Pancreas (tissue), 10 donors: Measurements from ENCODE around the gene ITIH2. TPM values are rescaled to one million over a fixed set of nuclear protein-coding genes. Genes with fewer than 3 reads are reported as not detected.

Experiments used
- ATAC-seq, 4 donors: fragments of 200-7000 bp; cut with Tn5 transposase; one replicate each; pipeline versions ENCODE4 v1.8.0 to v1.9.1; 2020; ENCODE audit warnings: mild to moderate bottlenecking in 4 of 4, moderate library complexity in 4 of 4
- DNase-seq, 6 donors: peaks; one replicate each; pipeline ENCODE4 v3.0.0-alpha.2; 2020
- FAIRE-seq: peaks from 2 replicates; lab custom pipeline; 2012; peaks lifted over from hg19 to GRCh38; lab: Jason Lieb, UNC
- H3K27ac ChIP-seq, 4 donors: fragments of 200-600 bp; sonication (generic); 1 replicate in 3 of 4; 2 replicates in 1 of 4; pipeline versions ENCODE4 v1.5.0 to v1.8.0; 2020
- H3K27me3 ChIP-seq, 4 donors: fragments of 200-600 bp; one replicate each; pipeline ENCODE4 v1.8.0; 2021
- H3K36me3 ChIP-seq, 3 donors: fragments of 200-600 bp; sonication (generic) in 1 of 3; one replicate each; pipeline versions ENCODE4 v1.5.0 to v1.8.0; 2020 to 2021
- H3K4me1 ChIP-seq, 3 donors: fragments of 200-600 bp; one replicate each; pipeline ENCODE4 v1.8.0; 2021
- H3K4me3 ChIP-seq, 4 donors: fragments of 200-600 bp; sonication (generic) in 2 of 4; one replicate each; pipeline versions ENCODE4 v1.5.0 to v1.8.0; 2020 to 2021
- H3K9me3 ChIP-seq, 4 donors: fragments of 200-600 bp; one replicate each; pipeline ENCODE4 v1.8.0; 2021
- WGBS, 2 donors: extraction: QIAGEN DNeasy Blood & Tissue Kit; methylation state at CpG; one replicate each; pipeline ENCODE4 v1.1.7; 2013; 5-methylcytosine and 5-hydroxymethylcytosine counted together
- intact Hi-C, 3 donors: fragments of 100-400 bp; cut with DNase I; formaldehyde crosslinking; loops; one replicate each; pipeline versions ENCODE4 v1.11.1 to v1.14.2; 2022
- polyA plus RNA-seq, 2 donors: library from polyadenylated mRNA; stranded (reverse); fragments of 200-250 nt; gene quantifications; one replicate each; pipeline ENCODE4 v1.2.3, GENCODE V29; 2013
- total RNA-seq, 6 donors: library from RNA; stranded (reverse); fragmentation: NEBNext Ultra II Directional in 4 of 6; extraction: Animal tissue kit (Norgen Biotek cat#: 25700) in 4 of 6; gene quantifications; one replicate each; pipeline versions ENCODE4 v1.2.1 to v1.2.4, GENCODE V29; 2021 to 2023
- TF ChIP-seq, protein P1 (sequence below), 4 donors: fragments of 200-600 bp; sonication (generic) in 3 of 4; IDR thresholded peaks; one replicate each; pipeline versions ENCODE4 v1.5.0 to v1.8.0; 2021; ENCODE audit warnings: antibody characterized with exemption in 4 of 4
- donor health status: healthy with polysubstance abuse.
- donor health status: DM: no; HTN: no; CAD: no; lungs with moderate emphysema.
- donor health status: DM: no; HTN: no; CAD: no.
- donor health status: control.
- donor health status: control.
- donor health status: Bipolar disorder and iron deficiency.
- donor health status: DM: yes; HTN: yes; CAD: no.
- donor health status: DM: no; HTN: no; CAD: no.
- donor health status: DM: no; HTN: no; CAD: no.
- donor health status: DM: yes; HTN: yes; CAD: no.

ITIH2 gene
- total and polyA plus RNA-seq, 8 donors: 0.14 to 1.8 (median 0.98) TPM; not detected in 3

DNA sequence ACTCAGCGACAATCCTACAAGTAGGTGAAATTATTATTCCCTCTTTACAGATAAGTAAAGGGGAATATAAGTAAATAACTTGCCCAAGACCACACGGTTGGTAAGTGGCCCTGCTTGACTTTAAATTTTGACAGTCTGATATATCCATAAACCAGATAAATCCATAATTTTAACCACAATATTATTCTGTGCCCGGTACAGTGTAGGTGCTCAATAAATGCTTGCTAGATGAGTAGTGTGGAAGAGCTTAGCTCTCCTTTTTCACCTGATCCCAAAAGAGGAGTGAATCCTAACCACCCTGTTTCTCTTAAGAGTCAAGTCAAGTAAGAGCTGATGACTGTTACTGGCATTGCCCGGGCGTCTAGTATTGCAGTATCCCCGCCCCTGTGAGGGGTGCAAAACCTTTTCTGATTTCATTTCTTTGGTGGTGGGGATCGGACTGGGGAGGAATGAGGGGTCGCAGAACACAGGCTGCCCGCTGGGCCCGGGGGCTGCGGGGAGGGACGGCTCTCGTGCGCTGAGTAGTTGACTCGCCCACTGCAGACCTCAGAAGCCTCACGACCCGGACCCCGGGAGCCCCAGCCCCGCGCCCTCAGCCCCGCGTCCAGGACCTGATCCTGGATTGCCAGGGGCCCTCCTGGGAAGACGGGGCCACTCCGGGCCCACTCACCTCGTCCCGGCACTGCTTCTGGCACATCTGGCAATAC, 84.2 kb downstream of the ITIH2 start:
- WGBS, 2 donors: 1 to 2% methylated on average over 26 of the region's 26 CpGs
- ATAC-seq (peak; percentile 5 to 24 (median 14)), FAIRE-seq (no peak), DNase-seq (no peak)
- Histone ChIP-seq H3K9me3 (no peaks in the 10 kb centered on the region), H3K4me3 (peak overlapping the region; percentile 66 to 99 (median 92)), H3K27me3 (no peaks in the 10 kb centered on the region), H3K36me3 (no peaks in the 10 kb centered on the region), H3K27ac (peak overlapping the region in 3 of 4 donors; percentile 40 to 91 (median 79)), H3K4me1 (peaks cover 10 to 28% (median 25%) of the 10 kb centered on the region in 3 donors)
- intact Hi-C loops: no loop called here
- TF ChIP-seq, protein P1, sequence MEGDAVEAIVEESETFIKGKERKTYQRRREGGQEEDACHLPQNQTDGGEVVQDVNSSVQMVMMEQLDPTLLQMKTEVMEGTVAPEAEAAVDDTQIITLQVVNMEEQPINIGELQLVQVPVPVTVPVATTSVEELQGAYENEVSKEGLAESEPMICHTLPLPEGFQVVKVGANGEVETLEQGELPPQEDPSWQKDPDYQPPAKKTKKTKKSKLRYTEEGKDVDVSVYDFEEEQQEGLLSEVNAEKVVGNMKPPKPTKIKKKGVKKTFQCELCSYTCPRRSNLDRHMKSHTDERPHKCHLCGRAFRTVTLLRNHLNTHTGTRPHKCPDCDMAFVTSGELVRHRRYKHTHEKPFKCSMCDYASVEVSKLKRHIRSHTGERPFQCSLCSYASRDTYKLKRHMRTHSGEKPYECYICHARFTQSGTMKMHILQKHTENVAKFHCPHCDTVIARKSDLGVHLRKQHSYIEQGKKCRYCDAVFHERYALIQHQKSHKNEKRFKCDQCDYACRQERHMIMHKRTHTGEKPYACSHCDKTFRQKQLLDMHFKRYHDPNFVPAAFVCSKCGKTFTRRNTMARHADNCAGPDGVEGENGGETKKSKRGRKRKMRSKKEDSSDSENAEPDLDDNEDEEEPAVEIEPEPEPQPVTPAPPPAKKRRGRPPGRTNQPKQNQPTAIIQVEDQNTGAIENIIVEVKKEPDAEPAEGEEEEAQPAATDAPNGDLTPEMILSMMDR (IDR thresholded peaks at IDR 0.05): no peak

DNA sequence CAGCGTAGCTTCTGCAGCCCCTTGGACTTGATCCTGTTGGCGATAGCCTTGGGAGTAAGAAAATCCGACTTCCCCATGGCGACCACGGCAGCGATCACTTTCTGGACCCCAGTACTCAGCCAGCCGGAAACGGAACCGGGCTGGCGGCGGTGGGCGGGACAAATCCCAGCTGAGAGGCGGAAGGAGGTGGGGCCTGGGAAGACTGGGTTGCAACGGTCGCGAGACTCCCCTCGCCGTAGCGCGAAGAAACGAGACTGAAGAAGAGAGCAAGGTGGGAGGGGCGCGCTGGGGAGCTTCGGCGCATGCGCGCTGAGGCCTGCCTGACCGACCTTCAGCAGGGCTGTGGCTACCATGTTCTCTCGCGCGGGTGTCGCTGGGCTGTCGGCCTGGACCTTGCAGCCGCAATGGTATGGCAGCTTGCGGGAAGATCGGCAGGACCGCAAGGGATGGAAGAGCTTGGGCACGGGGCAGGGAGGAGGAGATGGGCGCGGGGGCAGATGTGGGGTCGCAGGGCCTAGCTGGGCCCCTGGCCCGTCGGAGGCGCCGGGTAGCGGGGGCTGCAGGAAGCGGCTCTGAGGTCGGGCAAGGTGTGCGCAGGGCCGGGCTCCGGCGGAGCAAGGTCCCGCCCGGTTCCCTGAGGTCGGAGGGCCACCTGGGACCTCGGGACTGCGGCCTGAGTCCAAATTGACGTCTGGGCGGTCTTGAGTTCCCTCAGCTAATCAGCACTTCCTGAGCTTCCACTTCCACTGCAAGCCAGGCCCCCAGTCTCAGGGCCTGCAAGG, 84.9 kb downstream of the ITIH2 start, which contains the start of the genes ATP5F1C and KIN:
Gene ATP5F1C (plus strand): TSS at position 321 of the 782 bp plus-strand sequence. CDS start 31 bp downstream, at position 352.
Gene KIN (minus strand): TSS at position 137 of the 782 bp plus-strand sequence. CDS start 60 bp downstream, at position 77.
- H3K27me3 ChIP-seq: no peaks in the 10 kb centered on the region
- TF ChIP-seq, protein P1 (IDR thresholded peaks at IDR 0.05): no peak
- peak within 1 kb of the TSS; percentile 50 to 91 (median 72) for H3K27ac ChIP-seq
- intact Hi-C loops: no loop called here
- DNase-seq: peak; percentile 97 to 99 (median 98)
- ATAC-seq: peak; percentile 94 to 99 (median 97)
- peak within 1 kb of the TSS; percentile 66 to 99 (median 92) for H3K4me3 ChIP-seq
- no peaks in the 10 kb centered on the region for H3K9me3 ChIP-seq
- 1% methylated on average over 58 to 59 of the region's 59 CpGs for WGBS, 2 donors
- peaks cover 17 to 36% (median 27%) of the 10 kb centered on the region in 3 donors for H3K4me1 ChIP-seq
- peak; percentile 82 for FAIRE-seq
- H3K36me3 ChIP-seq: no peaks in the 10 kb centered on the region

DNA sequence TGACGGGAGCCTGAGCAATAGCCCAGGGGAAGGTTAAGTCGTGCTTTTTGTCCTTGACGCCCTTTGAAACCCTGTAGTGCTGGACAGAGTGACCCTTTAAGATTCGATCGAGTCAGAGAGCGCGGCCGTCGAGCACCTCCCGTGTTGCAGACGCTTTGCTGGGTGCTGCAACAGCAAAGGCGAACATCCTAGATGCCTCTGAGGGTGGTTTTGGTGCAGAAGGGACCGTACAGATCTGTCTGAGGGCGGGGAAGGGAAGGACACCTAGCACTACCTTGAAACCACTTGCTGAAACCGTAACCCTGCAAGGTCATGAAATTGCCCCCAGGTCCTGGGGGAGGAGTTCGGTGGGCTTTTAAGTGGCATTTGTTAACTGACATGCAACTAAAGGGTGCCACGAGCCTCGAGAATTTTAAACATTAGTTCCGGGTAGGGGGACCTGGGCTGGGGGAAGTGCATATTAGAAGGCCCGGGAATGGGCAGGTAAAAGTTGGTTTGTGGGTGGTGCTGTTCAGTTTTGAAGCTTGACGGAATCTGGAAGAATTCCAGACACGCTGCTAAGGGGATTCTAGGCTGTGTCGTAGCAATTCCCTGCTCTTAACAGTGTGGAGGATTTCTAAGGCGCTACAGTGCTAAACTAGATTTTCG, 85.6 kb downstream of the ITIH2 start:
- TF ChIP-seq, protein P1 (IDR thresholded peaks at IDR 0.05): no peak
- Histone ChIP-seq H3K27me3 (no peaks in the 10 kb centered on the region), H3K4me1 (peaks cover 23 to 42% (median 34%) of the 10 kb centered on the region in 3 donors), H3K36me3 (no peaks in the 10 kb centered on the region), H3K4me3 (peak overlapping the region; percentile 66 to 99 (median 92)), H3K9me3 (no peaks in the 10 kb centered on the region), H3K27ac (peak overlapping the region; percentile 50 to 91 (median 72))
- DNase-seq (peak in 3 of 6 donors; percentile 33 to 50 (median 36)), FAIRE-seq (no peak), ATAC-seq (peak; percentile 17 to 27 (median 25))
- 1% methylated on average over 25 of the region's 25 CpGs for WGBS, 2 donors
- intact Hi-C loops: no loop called here

DNA sequence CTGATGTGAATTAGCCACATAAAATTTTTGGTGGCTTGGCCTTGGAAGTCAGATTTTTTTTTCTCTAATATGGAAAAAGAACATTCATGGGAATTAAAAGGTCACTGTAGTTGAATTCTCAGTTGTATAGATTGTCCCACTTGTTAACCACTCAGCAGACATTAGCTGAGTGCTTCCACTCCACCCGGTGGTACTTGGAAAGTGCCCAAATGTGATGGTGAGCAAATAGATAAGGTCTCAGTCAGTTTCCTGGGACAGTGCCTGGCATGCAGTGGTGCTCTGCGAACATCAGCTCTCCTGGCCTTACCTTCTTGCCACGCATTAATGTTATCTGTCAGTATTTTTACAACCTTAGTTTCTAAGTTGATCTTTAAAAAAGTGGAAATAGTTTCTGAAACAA, 86.3 kb downstream of the ITIH2 start:
- Histone ChIP-seq H3K36me3 (no peaks in the 10 kb centered on the region), H3K4me3 (peak overlapping the region; percentile 66 to 99 (median 92)), H3K27me3 (no peaks in the 10 kb centered on the region), H3K9me3 (no peaks in the 10 kb centered on the region), H3K4me1 (peaks cover 30 to 47% (median 41%) of the 10 kb centered on the region in 3 donors), H3K27ac (peak overlapping the region in 2 of 4 donors; percentile 79 to 91)
- DNase-seq (peak in 2 of 6 donors; percentile 11 to 51), FAIRE-seq (no peak), ATAC-seq (peak in 1 of 4 donors; percentile 3)
- intact Hi-C loops: no loop called here
- TF ChIP-seq, protein P1 (IDR thresholded peaks at IDR 0.05): no peak
- 9 to 12% methylated on average over 3 of the region's 3 CpGs for WGBS, 2 donors
